ENCODE data around the gene MAP3K20. TPM values are rescaled to one million over a fixed set of nuclear protein-coding genes. Genes with fewer than 3 reads are reported as not detected.

MAP3K20 gene
- total and polyA plus RNA-seq, 2 of the 8 experiments (the other 6 are each of a cell fraction or from before 2014, with no cell fraction given): 3.1 to 11.1 TPM

DNA sequence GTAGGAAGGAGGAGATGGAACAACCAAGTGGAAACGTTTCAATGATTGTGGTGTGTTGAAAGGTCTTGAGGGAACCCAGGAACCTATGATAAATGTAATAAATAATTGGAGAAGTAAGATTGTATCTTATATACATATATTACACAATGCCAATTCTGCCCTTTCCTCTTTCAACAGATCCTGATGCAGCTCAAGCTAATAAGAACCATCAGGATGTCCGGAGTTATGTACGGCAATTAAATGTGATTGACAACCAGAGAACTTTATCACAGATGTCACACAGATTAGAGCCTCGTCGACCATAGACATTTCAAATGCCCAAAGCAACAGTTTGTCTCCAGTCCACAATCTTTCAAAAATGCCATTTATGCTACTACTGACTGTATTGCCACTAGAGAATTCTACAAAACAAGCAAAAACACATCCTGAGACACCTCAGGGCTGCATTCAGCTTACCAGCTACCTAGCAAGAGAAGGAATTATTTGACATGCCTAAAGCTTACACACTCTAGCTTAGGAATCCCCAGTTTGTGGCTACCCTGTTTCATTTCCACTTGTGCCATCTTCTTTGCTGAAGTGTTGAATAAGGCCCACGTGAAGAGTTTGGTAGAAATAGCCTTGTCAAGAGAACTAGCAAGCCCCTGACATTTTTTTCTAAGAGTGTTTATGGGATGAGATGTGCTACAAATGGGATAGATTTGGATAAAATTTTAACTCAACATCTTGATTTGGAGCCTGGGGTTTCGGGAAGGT is 24.0 kb upstream of the MAP3K20 start (continued):
- TF ChIP-seq TBP (IDR thresholded peaks at IDR 0.05; ENCODE audit: low read depth, low read length): no peak
- TF ChIP-seq SP2 (IDR thresholded peaks at IDR 0.05; ENCODE audit: low read length): no peak
- no peak for TF ChIP-seq USF2 (IDR thresholded peaks at IDR 0.05; ENCODE audit: low read length)
- no peak for TF ChIP-seq RBBP5 (IDR thresholded peaks at IDR 0.05; ENCODE audit: borderline replicate concordance, low read depth, low read length)
- no peak for TF ChIP-seq RXRA (IDR thresholded peaks at IDR 0.05; ENCODE audit: insufficient read depth, low read depth, low read length)
- no peak for TF ChIP-seq NANOG (IDR thresholded peaks at IDR 0.05; ENCODE audit: insufficient read depth, low read depth, low read length, poor library complexity, severe bottlenecking)
- TF ChIP-seq, protein P1, sequence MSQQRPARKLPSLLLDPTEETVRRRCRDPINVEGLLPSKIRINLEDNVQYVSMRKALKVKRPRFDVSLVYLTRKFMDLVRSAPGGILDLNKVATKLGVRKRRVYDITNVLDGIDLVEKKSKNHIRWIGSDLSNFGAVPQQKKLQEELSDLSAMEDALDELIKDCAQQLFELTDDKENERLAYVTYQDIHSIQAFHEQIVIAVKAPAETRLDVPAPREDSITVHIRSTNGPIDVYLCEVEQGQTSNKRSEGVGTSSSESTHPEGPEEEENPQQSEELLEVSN (IDR thresholded peaks at IDR 0.05): no peak

All from H1 (cell line).